Panc1 (cell line): ENCODE measurements around the gene CLDN5. TPM values are rescaled to one million over a fixed set of nuclear protein-coding genes. Genes with fewer than 3 reads are reported as not detected.

ENCODE experiments used
- ATAC-seq: fragments of 200-7000 bp; cut with Tn5 transposase; 2 replicates; pipeline ENCODE4 v1.9.1; 2020; ENCODE audit warnings: mild to moderate bottlenecking, moderate library complexity
- BruUV-seq: library from RNA; stranded (reverse); fragments of 400-500 nt; replicated peaks from 2 replicates; lab custom pipeline; 2021; lab: Mats Ljungman, UMichigan
- CTCF ChIA-PET: fragments of 300-600 bp; sonication (Branson Sonifier 250); formaldehyde crosslinking; loops from one replicate; lab custom pipeline; 2022; ENCODE audit warnings: antibody characterized with exemption; lab: Charles Lee
- POLR2A ChIA-PET: fragments of 300-600 bp; sonication (Branson Sonifier 250); formaldehyde crosslinking; loops from one replicate; lab custom pipeline; 2022; ENCODE audit warnings: antibody characterized with exemption; lab: Charles Lee
- DNase-seq: peaks from one replicate; pipeline ENCODE4 v3.0.0-alpha.2; 2010; ENCODE audit warnings: low read depth, low spot score
- H3K27ac ChIP-seq: 2 replicates; pipeline ENCODE4 v1.5.1; 2011; ENCODE audit warnings: mild to moderate bottlenecking, low read length, inconsistent platforms
- H3K27me3 ChIP-seq: fragments of 200-500 bp; sonication (Bioruptor generic); 2 replicates; pipeline ENCODE4 v1.6.0; 2014; ENCODE audit warnings: low read length, inconsistent platforms; ENCODE audit not compliant: control insufficient read depth, insufficient read depth
- H3K36me3 ChIP-seq: fragments of 200-500 bp; sonication (Bioruptor generic); 2 replicates; pipeline ENCODE4 v1.5.1; 2014; ENCODE audit warnings: inconsistent platforms, mild to moderate bottlenecking, low read length, moderate library complexity; ENCODE audit not compliant: control insufficient read depth, insufficient read depth
- H3K4me1 ChIP-seq: 2 replicates; pipeline ENCODE4 v1.5.1; 2011; ENCODE audit warnings: inconsistent platforms, mild to moderate bottlenecking, low read length, moderate library complexity; ENCODE audit not compliant: control insufficient read depth, insufficient read depth
- H3K4me3 ChIP-seq, 2 experiments: 2 replicates each; pipeline ENCODE4 v1.5.1; 2011 to 2012; ENCODE audit warnings: low read depth in 2 of 2, low read length in 2 of 2, mild to moderate bottlenecking in 2 of 2, inconsistent platforms in 1 of 2, moderate library complexity in 1 of 2
- H3K9me3 ChIP-seq: fragments of 200-500 bp; sonication (Bioruptor generic); 2 replicates; pipeline ENCODE4 v1.5.1; 2014; ENCODE audit warnings: low read depth, mild to moderate bottlenecking, inconsistent platforms, low read length, moderate library complexity; ENCODE audit not compliant: control insufficient read depth, insufficient read depth
- CTCF ChIP-seq: fragments of 450-650 bp; IDR thresholded peaks from 2 replicates; pipeline ENCODE4 v1.5.1; 2017; ENCODE audit warnings: mild to moderate bottlenecking
- POLR2AphosphoS5 ChIP-seq: IDR thresholded peaks from 2 replicates; pipeline ENCODE4 v1.6.1; 2012; ENCODE audit warnings: mild to moderate bottlenecking, low read depth, low read length, moderate library complexity
- REST ChIP-seq, 2 experiments: IDR thresholded peaks; 2 replicates each; pipeline ENCODE4 v1.6.1; 2011 to 2012; ENCODE audit warnings: low read depth in 2 of 2, control low read depth in 1 of 2, low read length in 1 of 2, mild to moderate bottlenecking in 1 of 2, moderate library complexity in 1 of 2; ENCODE audit not compliant: insufficient read depth in 1 of 2
- SIN3A ChIP-seq: IDR thresholded peaks from 2 replicates; pipeline ENCODE4 v1.6.1; 2012; ENCODE audit warnings: low read depth, mild to moderate bottlenecking, low read length, moderate library complexity, borderline replicate concordance; ENCODE audit not compliant: insufficient read depth
- TCF7L2 ChIP-seq: IDR thresholded peaks from 2 replicates; pipeline ENCODE4 v1.6.1; 2011; ENCODE audit warnings: mild to moderate bottlenecking, low read depth, low read length, inconsistent platforms
- in situ Hi-C: cut with HindIII; loops from 2 replicates; pipeline ENCODE4 v1.10.0; 2016; ENCODE audit warnings: low sequenced_read_pairs, low pct_unique_long_range_greater_than_20kb
- intact Hi-C: fragments of 100-400 bp; cut with micrococcal nuclease; formaldehyde crosslinking; loops from one replicate; pipeline ENCODE4 v1.10.0; 2022; ENCODE audit not compliant: unreplicated experiment
- total RNA-seq: library from RNA; stranded (reverse); gene quantifications from one replicate; pipeline ENCODE4 v1.2.1, GENCODE V29; 2021; ENCODE audit not compliant: unreplicated experiment

CLDN5 gene
- total RNA-seq, 1 experiment from 2014 or later = 0.18 TPM

- H3K9me3 ChIP-seq = no peaks in the 10 kb centered on the region
- DNase-seq = no peak
- H3K27ac ChIP-seq = no peak overlapping the region
- H3K4me3 ChIP-seq = no peak overlapping the region
- in situ Hi-C loops = no loop called here
- intact Hi-C loops = loop anchor here (10.0 kb wide), 1 partner anchor 98 kb away; no protein-coding TSS in a partner anchor
- ATAC-seq = no peak
- no peak for TF ChIP-seq SIN3A
- TF ChIP-seq POLR2AphosphoS5 = no peak
- no peak for TF ChIP-seq TCF7L2
- TF ChIP-seq REST (IDR thresholded peaks at IDR 0.05; ENCODE audit: insufficient read depth in 1 of 2, low read depth in 2 of 2, low read length in 1 of 2) = no peak
- TF ChIP-seq CTCF = no peak
- H3K36me3 ChIP-seq = no peaks in the 10 kb centered on the region
- no peaks in the 10 kb centered on the region for H3K27me3 ChIP-seq
- ChIA-PET CTCF (no interaction called here), POLR2A (no interaction called here)
- no TSS peak for BruUV-seq
- no peaks in the 10 kb centered on the region for H3K4me1 ChIP-seq
These were observed 2.5 kb upstream of the CLDN5 start for GRCh38 chr22:19526702-19527111.

GRCh38 chr22:19526076-19526701, 2.0 kb upstream of the CLDN5 start:
- H3K4me1 ChIP-seq = no peaks in the 10 kb centered on the region
- no peak overlapping the region for H3K27ac ChIP-seq
- no TSS peak for BruUV-seq
- H3K36me3 ChIP-seq = no peaks in the 10 kb centered on the region
- ChIA-PET POLR2A (no interaction called here), CTCF (no interaction called here)
- no peaks in the 10 kb centered on the region for H3K27me3 ChIP-seq
- no peak overlapping the region for H3K4me3 ChIP-seq
- in situ Hi-C loops = no loop called here
- DNase-seq (no peak), ATAC-seq (no peak)
- no peaks in the 10 kb centered on the region for H3K9me3 ChIP-seq
- no peak for TF ChIP-seq REST (IDR thresholded peaks at IDR 0.05; ENCODE audit: insufficient read depth in 1 of 2, low read depth in 2 of 2, low read length in 1 of 2)
- TF ChIP-seq POLR2AphosphoS5 = no peak
- TF ChIP-seq SIN3A = no peak
- no peak for TF ChIP-seq TCF7L2
- TF ChIP-seq CTCF = no peak
- intact Hi-C loops = loop anchor here (10.0 kb wide), 1 partner anchor 99 kb away; no protein-coding TSS in a partner anchor
